Fibroblast of peridontal ligament (primary cell): ENCODE measurements around the gene ARRB1.
"Not testable (repeated sequence)": the region's sequence is repeated elsewhere in the genome, so short reads cannot be mapped to it uniquely, and the experiment has no call there.

Experiments used
- DNase-seq: peaks from one replicate; pipeline ENCODE4 v3.0.0-alpha.2; 2010; ENCODE audit errors: extremely low read depth

ARRB1 gene

GRCh38 chr11:75351541-75351790 is at the start of gene ARRB1:
Gene ARRB1, minus strand, starts transcription at chr11:75351661. Its CDS starts 54 bp downstream, at chr11:75351607.
- DNase-seq = no peak

- peak; percentile 33 for DNase-seq
Measured at GRCh38 chr11:75400146-75400865, 48.8 kb upstream of the ARRB1 start.

GRCh38 chr11:75399344-75400145 is 48.1 kb upstream of the ARRB1 start, which contains the start of gene RPS3:
Gene RPS3, plus strand, starts transcription at chr11:75399518. Its CDS starts 30 bp downstream, at chr11:75399548.
- DNase-seq = peak; percentile 89

DNA sequence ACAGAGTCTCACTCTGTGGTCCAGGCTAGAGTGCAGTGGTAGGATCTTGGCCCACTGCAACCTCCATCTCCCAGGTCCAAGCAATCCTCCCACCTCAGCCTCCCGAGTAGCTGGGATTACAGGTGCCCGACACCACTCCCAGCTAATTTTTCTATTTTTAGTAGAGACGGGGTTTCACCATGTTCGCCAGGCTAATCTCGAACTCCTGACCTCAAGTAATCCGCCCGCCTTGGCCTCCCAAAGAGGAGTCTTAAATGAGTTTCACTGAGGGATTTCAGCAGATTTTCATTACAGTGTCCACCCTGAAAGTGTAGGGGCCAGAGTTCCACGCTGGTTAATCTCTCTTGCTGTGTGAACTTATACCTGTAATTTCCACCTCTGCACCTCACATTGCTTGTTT is 47.4 kb upstream of the ARRB1 start:
- no peak for DNase-seq

DNA sequence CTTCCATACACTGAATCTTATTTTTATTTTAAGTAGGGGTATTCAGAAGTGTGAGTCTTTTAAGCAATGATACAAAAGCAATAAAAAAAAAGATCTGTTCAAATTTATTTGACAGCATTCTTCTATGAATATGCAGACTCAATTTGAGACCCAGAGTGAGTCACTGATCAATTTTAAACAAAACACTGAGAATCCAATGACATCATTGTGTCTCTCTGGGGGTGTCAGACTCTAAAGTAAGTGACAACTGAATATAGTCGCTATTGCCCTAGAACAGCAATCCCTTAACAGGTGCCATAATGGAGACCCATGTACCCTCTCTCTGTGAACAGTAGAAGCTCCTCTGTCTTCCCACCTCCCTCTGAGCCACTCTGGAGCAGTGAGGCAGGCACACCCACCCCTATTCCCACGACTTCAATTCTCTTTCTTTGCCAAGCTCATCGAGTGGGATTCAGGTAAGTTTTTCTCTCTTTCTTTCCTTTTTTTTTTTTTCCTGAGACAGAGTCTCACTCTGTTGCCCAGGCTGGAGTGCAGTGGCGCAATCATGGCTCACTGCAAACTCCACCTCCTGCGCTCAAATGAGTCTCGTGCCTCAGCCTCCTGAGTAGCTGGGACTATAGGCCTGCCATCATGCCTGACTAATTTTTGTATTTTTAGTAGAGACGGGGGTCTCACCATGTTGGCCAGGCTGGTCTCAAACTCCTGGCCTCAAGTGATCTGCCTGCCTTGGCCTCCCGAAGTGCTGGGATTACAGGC is 42.8 kb upstream of the ARRB1 start:
- DNase-seq = no peak

DNA sequence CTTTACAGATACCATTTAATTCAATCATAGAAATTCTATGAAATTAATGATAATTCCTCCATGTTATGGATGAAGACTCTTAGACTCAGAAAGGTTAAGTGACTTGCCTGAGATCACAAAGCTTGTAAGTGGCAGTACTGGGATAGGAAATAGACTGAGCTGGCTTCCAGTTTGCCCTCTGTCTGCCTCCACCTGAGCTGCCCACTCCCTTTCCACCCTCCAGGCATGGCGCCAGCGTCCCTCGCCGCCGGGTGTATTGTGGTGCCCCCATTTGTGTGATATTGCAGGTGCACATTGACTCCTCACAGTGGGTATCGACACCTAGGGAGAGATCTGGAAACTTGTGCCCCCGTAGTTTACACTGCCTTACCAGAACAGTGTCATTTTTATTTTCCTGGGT is 38.5 kb upstream of the ARRB1 start:
- DNase-seq = no peak

DNA sequence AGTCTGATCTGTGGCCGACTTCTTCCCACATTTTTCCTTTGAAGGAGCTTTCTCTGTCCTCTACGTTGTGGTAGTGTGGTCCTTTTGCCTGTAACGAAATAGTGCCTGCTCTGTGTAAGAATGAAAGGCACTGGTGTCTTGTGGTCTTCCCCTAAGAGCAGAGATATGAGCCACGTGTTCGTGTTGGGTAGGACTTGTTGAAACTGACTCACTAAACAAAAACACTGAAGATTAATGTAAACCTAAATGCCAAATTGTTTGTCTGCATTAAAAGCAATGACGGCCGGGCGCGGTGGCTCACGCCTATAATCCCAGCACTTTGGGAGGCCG is 37.8 kb upstream of the ARRB1 start:
- DNase-seq = no peak

DNA sequence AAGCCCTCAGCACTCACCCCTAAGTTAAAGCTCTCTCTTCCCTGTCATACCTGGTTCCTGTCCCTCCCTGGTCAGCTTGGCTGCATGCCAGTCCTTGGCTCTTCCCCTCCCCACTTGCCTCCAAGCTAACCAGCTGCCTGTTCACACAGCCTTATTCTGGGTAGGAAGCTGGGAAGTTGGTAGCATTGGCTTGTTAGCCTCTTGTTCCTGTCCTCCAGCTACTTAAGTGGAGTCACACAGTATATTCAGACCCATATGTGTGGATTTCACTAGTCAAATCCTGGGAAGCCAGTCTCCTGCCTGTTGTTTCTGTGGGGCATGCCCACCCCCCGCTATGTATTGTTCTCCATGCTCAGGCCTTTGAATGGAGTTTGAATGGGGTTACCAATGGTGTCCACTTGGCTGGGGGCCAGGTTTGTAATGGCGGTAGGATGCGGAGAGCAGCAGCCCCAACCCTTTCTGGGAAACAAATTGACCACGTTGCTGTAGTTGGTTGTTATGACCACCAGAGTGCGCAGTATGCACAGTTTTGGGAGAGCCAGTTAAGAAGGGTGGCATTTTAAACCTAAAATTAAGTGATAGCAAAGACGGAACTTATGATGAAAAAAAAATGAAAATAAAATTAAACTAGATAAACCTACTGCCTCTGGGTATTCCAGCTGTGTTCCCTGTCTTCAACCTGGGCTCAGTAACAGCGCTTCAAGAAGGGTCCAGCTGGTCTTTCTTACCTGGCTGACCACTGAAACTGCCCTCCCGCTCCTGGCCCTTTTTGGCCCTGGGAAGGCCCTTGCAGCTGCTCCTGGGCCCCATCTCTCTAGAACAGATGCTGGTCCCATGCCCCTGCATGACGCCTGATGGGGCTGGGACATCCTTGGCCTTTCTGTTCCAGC is 37.2 kb upstream of the ARRB1 start:
- peak; percentile 85 for DNase-seq

GRCh38 chr11:75387736-75388294 is 36.4 kb upstream of the ARRB1 start:
- no peak for DNase-seq

DNA sequence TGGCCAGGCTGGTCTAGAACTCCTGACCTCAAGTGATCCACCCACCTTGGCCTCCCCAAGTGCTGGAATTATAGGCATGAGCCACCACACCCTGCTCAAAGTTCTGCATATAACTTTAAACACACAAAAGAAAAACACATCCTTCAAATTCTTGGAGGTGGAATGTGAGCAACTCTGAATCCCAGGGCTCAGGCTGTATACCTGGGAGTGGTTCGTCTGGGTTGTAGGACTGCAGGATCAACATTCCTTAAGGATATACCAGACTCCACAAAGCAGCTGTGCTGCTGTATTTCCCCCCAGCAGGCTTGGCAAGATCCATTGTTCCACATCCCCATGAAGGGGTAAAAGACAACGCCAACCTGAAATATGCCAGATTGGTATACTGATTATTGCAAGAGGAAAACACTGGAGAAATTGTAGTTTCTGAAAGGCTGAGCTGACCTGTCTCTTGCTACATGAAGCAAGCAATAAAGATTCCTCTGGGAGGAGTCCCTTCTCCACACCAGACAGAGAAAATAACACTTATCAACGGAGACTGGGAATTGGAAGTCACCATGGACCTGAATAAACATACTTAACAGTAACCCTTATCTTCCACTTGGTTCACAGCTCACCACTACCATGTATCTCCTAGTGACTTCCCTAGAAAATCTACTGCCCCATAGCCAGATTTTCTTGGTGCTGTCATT is 35.6 kb upstream of the ARRB1 start:
- no peak for DNase-seq

GRCh38 chr11:75384438-75385080 is 33.1 kb upstream of the ARRB1 start:
- DNase-seq = peak; percentile 62

- DNase-seq = no peak
Measured at GRCh38 chr11:75383246-75383645, 31.8 kb upstream of the ARRB1 start.

GRCh38 chr11:75380716-75381420 is 29.4 kb upstream of the ARRB1 start:
- DNase-seq = no peak

DNA sequence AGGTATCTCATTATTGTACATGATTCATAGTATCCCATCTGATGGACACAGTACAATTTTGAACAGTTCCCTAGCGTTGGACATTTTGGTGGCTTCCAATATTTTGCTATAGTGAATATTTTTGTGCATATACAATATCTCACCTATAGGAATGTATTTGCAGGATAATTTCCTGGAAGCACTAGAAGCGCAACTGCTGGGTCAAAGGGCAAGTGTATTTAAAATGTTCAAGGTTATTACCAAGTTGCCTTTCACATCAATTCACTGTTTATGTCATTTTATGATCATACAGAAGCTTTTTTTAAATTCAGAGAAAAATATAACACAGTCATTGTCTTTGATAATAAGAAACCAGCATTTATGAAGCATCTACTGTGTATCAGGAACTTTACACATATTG is 28.8 kb upstream of the ARRB1 start:
- DNase-seq = no peak

DNA sequence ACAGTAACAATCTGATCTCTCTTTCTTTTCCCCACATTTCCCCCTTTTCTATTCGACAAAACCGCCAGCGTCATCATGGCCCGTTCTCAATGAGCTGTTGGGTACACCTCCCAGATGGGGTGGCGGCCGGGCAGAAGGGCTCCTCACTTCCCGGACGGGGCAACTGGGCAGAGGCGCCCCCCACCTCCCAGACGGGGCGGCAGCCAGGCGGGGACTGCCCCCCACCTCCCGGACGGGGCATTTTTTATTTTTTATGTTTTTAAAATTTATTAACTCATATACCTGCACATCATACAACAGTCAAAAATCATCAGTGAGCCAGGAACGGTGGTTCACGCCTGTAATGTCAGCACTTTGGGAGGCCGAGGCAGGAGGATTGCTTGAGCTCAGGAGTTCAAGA is 27.3 kb upstream of the ARRB1 start:
- not testable (repeated sequence) for DNase-seq

DNA sequence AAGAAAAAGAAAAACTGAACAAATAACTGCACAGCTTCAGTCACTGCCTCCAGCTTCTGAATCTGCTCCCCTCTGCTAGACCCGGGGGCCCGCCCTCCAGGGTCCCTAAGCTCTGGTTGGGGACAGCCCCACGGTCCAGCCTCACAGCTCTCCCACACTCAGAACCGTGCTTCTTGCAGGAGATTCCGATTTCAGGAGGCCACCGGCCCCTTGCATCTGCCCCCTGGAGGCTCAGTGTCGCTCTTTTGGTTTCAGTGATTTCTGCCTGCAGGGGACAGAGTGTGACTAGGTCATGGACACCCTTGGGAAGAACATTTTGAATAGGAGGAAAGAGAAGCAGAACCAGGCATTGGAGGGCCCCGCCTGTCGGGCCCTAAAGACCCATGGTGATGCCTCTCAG is 24.7 kb upstream of the ARRB1 start:
- no peak for DNase-seq

GRCh38 chr11:75375626-75376025 is 24.2 kb upstream of the ARRB1 start:
- no peak for DNase-seq

GRCh38 chr11:75374646-75375045 is 23.2 kb upstream of the ARRB1 start:
- no peak for DNase-seq

- no peak for DNase-seq
Measured at GRCh38 chr11:75373201-75373600, 21.7 kb upstream of the ARRB1 start.
